Kidney epithelial cell (primary cell): ENCODE results near the gene QRICH2. TPM values are rescaled to one million over a fixed set of nuclear protein-coding genes. Genes with fewer than 3 reads are reported as not detected.

ENCODE experiments used
- DNase-seq: peaks from one replicate; pipeline ENCODE4 v3.0.0-alpha.2; 2010; ENCODE audit warnings: low read depth
- H3K27me3 ChIP-seq: 2 replicates; pipeline ENCODE4 v1.6.0; 2011; ENCODE audit warnings: low read length; ENCODE audit not compliant: control insufficient read depth, insufficient read depth
- H3K36me3 ChIP-seq: 2 replicates; pipeline ENCODE4 v1.5.1; 2011; ENCODE audit warnings: low read length; ENCODE audit not compliant: control insufficient read depth, insufficient read depth
- H3K4me3 ChIP-seq: 2 replicates; pipeline ENCODE4 v1.5.1; 2011; ENCODE audit warnings: low read depth, mild to moderate bottlenecking, control low read depth, low read length
- total RNA-seq: library from RNA; depleted of rRNA; stranded (reverse); fragments of >200 nt; gene quantifications from 2 replicates; pipeline ENCODE4 v1.2.3, GENCODE V29; 2015
- TF ChIP-seq, protein P1 (sequence below): IDR thresholded peaks from 2 replicates; pipeline ENCODE4 v1.5.1; 2011; ENCODE audit warnings: mild to moderate bottlenecking, moderate library complexity, low read length, control low read depth, inconsistent platforms; ENCODE audit not compliant: insufficient read depth, poor library complexity, severe bottlenecking

QRICH2 gene
- total RNA-seq, 1 donor from 2014 or later = 3.3 TPM

DNA sequence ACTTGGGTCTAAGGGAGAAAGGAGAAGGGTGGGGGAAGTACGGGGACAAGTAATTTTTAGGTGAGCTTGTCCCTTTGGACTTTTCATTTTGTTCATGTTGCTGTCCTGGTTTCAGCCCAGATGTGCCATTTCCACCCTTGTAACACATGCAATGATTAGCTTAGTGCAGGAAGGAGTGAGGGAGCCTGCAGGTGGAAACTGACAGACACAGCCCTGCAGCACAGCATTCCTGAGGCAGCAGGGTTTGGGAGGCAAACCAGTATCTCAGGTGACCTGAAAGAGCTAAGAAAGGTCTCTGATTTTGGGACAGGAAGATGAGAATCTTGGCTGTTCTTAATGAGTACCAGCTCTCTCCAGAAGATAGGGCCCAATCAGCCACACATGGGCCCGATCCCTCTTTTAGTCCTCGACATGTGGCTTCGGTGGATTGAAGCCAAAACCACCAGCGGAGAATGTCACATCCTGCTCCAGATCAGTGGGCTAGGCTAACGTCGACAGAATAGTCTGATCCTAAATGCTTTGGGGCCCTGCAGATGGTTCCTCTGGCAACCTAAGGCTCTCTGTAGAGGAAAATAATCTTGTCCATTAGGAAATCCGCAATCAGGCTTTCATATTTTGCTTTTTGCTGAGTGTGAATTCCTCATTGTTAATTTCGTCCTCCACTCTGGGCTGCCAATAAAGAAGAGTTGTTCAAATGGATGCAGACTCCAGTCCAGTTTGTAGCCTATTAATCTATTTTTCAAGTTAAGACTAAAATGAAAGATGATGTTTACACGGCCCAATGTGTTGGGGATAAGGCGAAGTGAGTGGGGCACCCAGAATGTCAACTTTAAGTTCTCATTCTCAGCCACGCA is 64.0 kb downstream of the QRICH2 start:
- DNase-seq = no peak
- no peaks in the 10 kb centered on the region for H3K36me3 ChIP-seq
- no peak overlapping the region for H3K4me3 ChIP-seq
- TF ChIP-seq, protein P1, sequence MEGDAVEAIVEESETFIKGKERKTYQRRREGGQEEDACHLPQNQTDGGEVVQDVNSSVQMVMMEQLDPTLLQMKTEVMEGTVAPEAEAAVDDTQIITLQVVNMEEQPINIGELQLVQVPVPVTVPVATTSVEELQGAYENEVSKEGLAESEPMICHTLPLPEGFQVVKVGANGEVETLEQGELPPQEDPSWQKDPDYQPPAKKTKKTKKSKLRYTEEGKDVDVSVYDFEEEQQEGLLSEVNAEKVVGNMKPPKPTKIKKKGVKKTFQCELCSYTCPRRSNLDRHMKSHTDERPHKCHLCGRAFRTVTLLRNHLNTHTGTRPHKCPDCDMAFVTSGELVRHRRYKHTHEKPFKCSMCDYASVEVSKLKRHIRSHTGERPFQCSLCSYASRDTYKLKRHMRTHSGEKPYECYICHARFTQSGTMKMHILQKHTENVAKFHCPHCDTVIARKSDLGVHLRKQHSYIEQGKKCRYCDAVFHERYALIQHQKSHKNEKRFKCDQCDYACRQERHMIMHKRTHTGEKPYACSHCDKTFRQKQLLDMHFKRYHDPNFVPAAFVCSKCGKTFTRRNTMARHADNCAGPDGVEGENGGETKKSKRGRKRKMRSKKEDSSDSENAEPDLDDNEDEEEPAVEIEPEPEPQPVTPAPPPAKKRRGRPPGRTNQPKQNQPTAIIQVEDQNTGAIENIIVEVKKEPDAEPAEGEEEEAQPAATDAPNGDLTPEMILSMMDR = no peak
- H3K27me3 ChIP-seq = peaks cover 23% of the 10 kb centered on the region

DNA sequence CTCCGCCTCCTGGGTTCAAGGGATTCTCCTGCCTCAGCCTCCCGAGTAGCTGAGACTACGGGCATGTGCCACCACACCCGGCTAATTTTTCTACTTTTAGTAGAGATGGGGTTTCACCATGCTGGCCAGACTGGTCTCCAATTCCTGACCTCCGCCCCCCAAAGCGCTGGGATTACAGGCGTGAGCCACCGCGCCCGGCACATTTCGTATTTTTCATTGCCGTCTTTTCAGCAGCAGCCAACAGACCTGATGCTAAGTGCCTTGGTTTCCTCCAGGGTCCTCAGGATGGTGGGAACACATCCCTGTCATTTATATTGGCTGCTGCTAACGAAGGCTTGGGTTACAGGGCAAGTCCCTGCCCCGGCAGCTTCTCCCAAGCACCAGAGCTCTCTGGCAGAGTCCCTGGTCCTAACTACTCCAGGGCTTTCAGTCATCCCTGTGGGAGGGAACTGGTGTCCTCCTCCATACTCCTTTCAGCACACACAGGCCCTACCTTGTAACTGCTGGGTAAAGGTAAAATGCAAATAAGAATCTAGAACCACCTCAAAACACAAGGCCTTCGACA is 66.3 kb downstream of the QRICH2 start:
- DNase-seq = no peak
- TF ChIP-seq, protein P1 = no peak
- Histone ChIP-seq H3K4me3 (no peak overlapping the region), H3K27me3 (peaks cover 23% of the 10 kb centered on the region), H3K36me3 (no peaks in the 10 kb centered on the region)

DNA sequence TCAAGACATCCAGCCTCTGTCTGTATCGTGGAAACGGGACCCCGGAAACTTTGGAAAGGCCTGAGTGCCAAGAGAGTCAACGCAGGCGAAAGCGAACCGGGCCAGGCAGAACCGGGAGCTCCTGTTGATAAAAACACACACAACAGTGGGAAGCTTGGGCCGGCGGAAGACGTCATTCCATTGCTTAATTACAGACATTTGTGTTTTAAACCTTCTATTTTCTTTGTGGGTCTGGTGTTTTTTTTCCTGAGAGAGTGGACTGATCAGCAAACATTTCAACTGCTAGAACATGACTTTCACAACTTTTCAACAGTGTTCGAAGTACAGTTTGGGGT is 66.9 kb downstream of the QRICH2 start:
- peaks cover 23% of the 10 kb centered on the region for H3K27me3 ChIP-seq

DNA sequence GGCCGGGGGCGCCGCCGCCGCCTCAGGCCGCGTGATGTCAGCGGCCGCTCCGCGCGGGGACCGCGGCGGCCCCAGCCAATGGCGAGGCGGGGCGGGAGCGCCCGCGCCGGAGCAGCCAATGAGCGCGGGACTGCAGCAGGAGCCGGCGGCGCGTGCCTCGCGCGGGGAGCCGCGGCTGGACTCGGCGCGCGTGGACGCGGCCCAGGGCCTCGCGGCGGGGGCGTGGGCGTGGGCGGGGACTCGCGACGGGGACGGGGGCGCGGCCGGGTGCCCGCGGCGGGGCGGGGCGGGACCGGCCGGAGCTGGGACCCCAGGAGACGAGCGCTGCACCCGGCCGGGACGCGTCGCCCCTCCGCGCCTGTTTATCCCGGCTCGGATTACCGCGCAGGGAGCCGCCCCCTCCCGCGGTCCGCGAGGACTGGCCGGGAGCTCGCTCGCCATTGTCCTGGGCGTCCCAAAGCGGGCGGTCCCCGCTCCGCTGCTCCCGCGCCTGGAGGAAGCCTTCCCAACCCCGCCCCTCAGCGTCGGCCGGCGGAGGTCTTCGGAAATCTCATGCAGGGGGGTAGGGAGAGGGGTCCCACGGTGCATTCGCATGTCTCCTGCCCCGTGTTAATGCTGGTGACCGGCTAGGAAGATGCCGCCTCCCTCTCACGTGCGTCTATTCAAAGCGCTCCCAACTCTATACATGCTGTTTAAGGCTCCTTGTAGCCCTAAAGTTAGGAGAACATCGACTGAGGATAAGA is 67.4 kb downstream of the QRICH2 start, which contains the start of gene RNF157:
TSS of gene RNF157 (minus strand) at position 33 of the 743 bp plus-strand sequence. CDS start 253 bp downstream, outside the sequence.
- no peaks in the 10 kb centered on the region for H3K36me3 ChIP-seq
- peak within 1 kb of the TSS; percentile 60 for H3K4me3 ChIP-seq
- no peak for DNase-seq
- peaks cover 21% of the 10 kb centered on the region for H3K27me3 ChIP-seq
- TF ChIP-seq, protein P1 = no peak

More for the DNA sequence above, 66.9 kb downstream of the QRICH2 start:
- Histone ChIP-seq H3K36me3 (no peaks in the 10 kb centered on the region), H3K4me3 (peak overlapping the region; percentile 60)
- no peak for DNase-seq
- TF ChIP-seq, protein P1 = no peak

DNA sequence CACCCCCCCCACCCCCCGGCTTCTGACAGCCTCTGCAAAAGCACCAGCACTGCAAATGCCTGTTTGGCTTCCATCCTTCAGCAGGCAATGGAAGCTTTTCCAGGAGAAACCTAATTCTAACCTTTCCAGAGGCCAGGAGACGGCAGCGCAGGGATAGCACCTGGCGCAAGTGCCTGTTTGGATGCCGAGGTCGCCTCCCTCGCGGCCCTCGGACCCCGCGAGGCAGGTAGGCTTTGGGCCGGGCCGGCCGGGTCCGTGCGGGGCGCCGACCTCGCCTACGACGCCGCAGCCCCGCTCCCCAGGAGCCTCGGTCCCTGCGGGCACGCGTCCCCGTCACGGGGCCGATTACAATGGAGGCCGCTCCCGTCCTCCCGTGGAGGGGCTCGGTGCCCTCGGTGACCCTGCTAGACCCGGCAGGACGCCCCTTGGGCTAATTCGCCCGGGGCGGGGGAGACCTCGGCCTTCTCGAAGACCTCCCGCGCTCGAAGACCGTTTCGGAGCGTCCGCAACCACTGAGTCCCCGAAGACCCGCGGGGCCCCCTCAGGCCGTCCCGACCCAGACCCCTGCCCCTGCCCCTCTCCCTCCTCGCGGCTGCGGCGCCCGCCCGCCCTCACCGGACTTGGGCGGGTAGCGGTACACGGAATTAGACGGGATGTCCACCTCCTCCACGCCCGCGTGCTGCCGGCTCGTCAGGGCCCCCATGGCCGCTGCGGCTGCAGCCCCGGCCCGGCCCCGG is 68.4 kb downstream of the QRICH2 start:
- TF ChIP-seq, protein P1 = no peak
- peaks cover 19% of the 10 kb centered on the region for H3K27me3 ChIP-seq
- peak overlapping the region; percentile 43 for H3K4me3 ChIP-seq
- DNase-seq = no peak
- no peaks in the 10 kb centered on the region for H3K36me3 ChIP-seq
